Dendritic cell treated with granulocyte-macrophage colony-stimulating factor and Interleukin-4, amounts not matched to agents 40 ng/mL and 50 ng/mL, for 4 days (primary cell): ENCODE measurements around the gene RIMS3.
"Not testable (repeated sequence)": the region's sequence is repeated elsewhere in the genome, so short reads cannot be mapped to it uniquely, and the experiment has no call there.

Experiments
- H3K27ac Mint-ChIP-seq: one replicate; pipeline ENCODE4 v1.8.0; 2022; ENCODE audit warnings: mild to moderate bottlenecking, mixed read lengths
- H3K27me3 Mint-ChIP-seq: one replicate; pipeline ENCODE4 v1.8.0; 2022; ENCODE audit warnings: mild to moderate bottlenecking, mixed read lengths
- H3K36me3 Mint-ChIP-seq: one replicate; pipeline ENCODE4 v1.8.0; 2022; ENCODE audit warnings: low read depth, mixed read lengths
- H3K4me1 Mint-ChIP-seq: one replicate; pipeline ENCODE4 v1.8.0; 2022; ENCODE audit warnings: low read depth, mixed read lengths
- H3K4me3 Mint-ChIP-seq: one replicate; pipeline ENCODE4 v1.8.0; 2022; ENCODE audit warnings: mild to moderate bottlenecking, moderate library complexity, mixed read lengths
- H3K9me3 Mint-ChIP-seq: one replicate; pipeline ENCODE4 v1.8.0; 2022; ENCODE audit warnings: mixed read lengths
- intact Hi-C: fragments of 100-400 bp; cut with micrococcal nuclease; formaldehyde crosslinking; loops from one replicate; pipeline ENCODE4 v1.15.0; 2022

RIMS3 gene

GRCh38 chr1:40595623-40596022, 69.9 kb downstream of the RIMS3 start:
- Mint-ChIP-seq H3K9me3 (no peaks in the 10 kb centered on the region), H3K27me3 (peaks cover 3% of the 10 kb centered on the region), H3K4me1 (peaks cover 46% of the 10 kb centered on the region), H3K4me3 (no peak overlapping the region), H3K36me3 (no peaks in the 10 kb centered on the region), H3K27ac (peak overlapping the region; percentile 37)
- intact Hi-C loops, result no loop called here

GRCh38 chr1:40594187-40594531, 71.3 kb downstream of the RIMS3 start:
- no peaks in the 10 kb centered on the region for H3K36me3 Mint-ChIP-seq
- H3K4me1 Mint-ChIP-seq, result peaks cover 37% of the 10 kb centered on the region
- H3K4me3 Mint-ChIP-seq, result no peak overlapping the region
- peaks cover 4% of the 10 kb centered on the region for H3K27me3 Mint-ChIP-seq
- no peaks in the 10 kb centered on the region for H3K9me3 Mint-ChIP-seq
- intact Hi-C loops, result loop anchor here (5.0 kb wide), 1 partner anchor 253 kb away; no protein-coding TSS in a partner anchor
- no peak overlapping the region for H3K27ac Mint-ChIP-seq

DNA sequence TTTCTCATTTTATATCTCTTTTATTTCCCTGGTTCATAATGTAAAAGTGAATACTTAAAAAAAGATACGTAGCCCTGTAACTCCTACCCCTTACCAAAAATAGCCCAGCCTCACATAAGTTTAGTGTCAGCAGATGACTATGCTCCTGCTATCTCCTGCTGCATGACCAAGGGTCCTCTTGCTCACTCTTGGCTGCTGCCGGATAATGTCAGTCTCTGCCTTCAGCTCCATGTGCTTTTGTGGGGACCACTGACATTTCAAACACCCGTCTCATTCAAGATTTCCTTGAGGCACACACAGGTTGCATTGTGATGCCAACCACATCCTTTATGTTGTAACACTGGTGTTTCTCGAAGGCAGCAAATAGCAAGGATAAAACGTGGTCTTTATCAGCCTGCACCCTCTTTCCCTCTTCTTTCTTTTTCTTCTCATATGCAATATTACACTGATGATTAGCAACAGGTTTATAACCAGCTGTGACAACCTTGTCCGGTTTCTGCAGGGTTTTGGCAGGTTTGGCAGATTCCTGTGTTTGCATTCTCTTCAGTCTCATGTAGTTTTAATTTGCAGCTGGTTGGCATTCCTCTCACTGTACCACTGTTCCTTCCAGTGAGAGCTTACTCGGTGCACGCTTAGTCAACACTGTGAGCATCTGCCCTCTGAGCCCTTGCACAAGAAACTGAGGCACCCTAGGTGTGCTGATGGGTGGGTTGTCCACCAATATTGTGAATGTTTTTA, 71.9 kb downstream of the RIMS3 start:
- Mint-ChIP-seq H3K27ac (peak overlapping the region; percentile 54), H3K9me3 (no peaks in the 10 kb centered on the region), H3K27me3 (peaks cover 4% of the 10 kb centered on the region), H3K4me1 (peaks cover 31% of the 10 kb centered on the region), H3K36me3 (no peaks in the 10 kb centered on the region), H3K4me3 (no peak overlapping the region)
- intact Hi-C loops, result loop anchor here (5.0 kb wide), 1 partner anchor 254 kb away; no protein-coding TSS in a partner anchor

- Mint-ChIP-seq H3K27ac (no peak overlapping the region), H3K27me3 (peaks cover 5% of the 10 kb centered on the region), H3K9me3 (no peaks in the 10 kb centered on the region), H3K4me1 (peaks cover 28% of the 10 kb centered on the region), H3K36me3 (no peaks in the 10 kb centered on the region), H3K4me3 (no peak overlapping the region)
- intact Hi-C loops, result loop anchor here (1.0 to 5.0 kb wide), 2 partner anchors 77 to 255 kb away; no protein-coding TSS in a partner anchor
These were observed 73.2 kb downstream of the RIMS3 start for GRCh38 chr1:40592107-40592803.

GRCh38 chr1:40588586-40588985, 76.9 kb downstream of the RIMS3 start:
- Mint-ChIP-seq H3K9me3 (no peaks in the 10 kb centered on the region), H3K36me3 (no peaks in the 10 kb centered on the region), H3K27ac (no peak overlapping the region), H3K4me1 (peaks cover 16% of the 10 kb centered on the region), H3K4me3 (no peak overlapping the region), H3K27me3 (peaks cover 8% of the 10 kb centered on the region)
- intact Hi-C loops, result no loop called here

- H3K4me1 Mint-ChIP-seq, result no peaks in the 10 kb centered on the region
- no peak overlapping the region for H3K27ac Mint-ChIP-seq
- no peaks in the 10 kb centered on the region for H3K36me3 Mint-ChIP-seq
- H3K27me3 Mint-ChIP-seq, result peaks cover 5% of the 10 kb centered on the region
- intact Hi-C loops, result no loop called here
- no peak overlapping the region for H3K4me3 Mint-ChIP-seq
- no peaks in the 10 kb centered on the region for H3K9me3 Mint-ChIP-seq
These were observed 81.5 kb downstream of the RIMS3 start for GRCh38 chr1:40583980-40584379.

DNA sequence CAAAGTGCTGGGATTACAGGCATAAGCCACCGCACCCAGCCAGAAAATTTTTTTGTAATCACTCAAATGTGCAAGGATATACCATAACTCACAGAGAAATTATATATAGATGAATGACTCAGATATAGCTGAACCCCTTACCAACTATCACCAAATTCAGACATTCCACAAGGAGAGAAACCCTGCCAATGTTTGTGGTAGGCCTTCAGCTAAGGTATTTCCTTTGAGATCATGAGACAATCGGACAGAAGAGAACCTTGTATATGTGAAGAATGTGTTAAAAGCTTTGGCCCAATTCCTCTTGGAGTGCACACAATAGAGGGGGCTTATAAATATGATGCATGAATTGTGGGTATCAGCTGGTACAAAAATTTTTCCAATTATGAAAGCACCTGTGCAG, 83.4 kb downstream of the RIMS3 start:
- Mint-ChIP-seq H3K4me3 (no peak overlapping the region), H3K36me3 (no peaks in the 10 kb centered on the region)

GRCh38 chr1:40575336-40575735, 90.1 kb downstream of the RIMS3 start:
- Mint-ChIP-seq H3K36me3 (no peaks in the 10 kb centered on the region), H3K27ac (peak overlapping the region; percentile 32), H3K9me3 (no peaks in the 10 kb centered on the region), H3K4me1 (peaks cover 7% of the 10 kb centered on the region), H3K4me3 (no peak overlapping the region), H3K27me3 (no peaks in the 10 kb centered on the region)
- intact Hi-C loops, result no loop called here

More for the DNA sequence above, 83.4 kb downstream of the RIMS3 start:
- H3K27me3 Mint-ChIP-seq, result peaks cover 3% of the 10 kb centered on the region
- no peak overlapping the region for H3K27ac Mint-ChIP-seq
- H3K4me1 Mint-ChIP-seq, result no peaks in the 10 kb centered on the region
- intact Hi-C loops, result no loop called here
- H3K9me3 Mint-ChIP-seq, result no peaks in the 10 kb centered on the region

- H3K4me1 Mint-ChIP-seq, H3K4me3 Mint-ChIP-seq, H3K9me3 Mint-ChIP-seq, intact Hi-C loops, H3K36me3 Mint-ChIP-seq, H3K27me3 Mint-ChIP-seq: not testable (repeated sequence)
- H3K27ac Mint-ChIP-seq, result peak overlapping the region; percentile 32
These were observed 90.7 kb downstream of the RIMS3 start for GRCh38 chr1:40574805-40575204.
